ENCODE data around the gene PSMA8.
"Not testable (repeated sequence)": the region's sequence is repeated elsewhere in the genome, so short reads cannot be mapped to it uniquely, and the experiment has no call there.

GRCh38 chr18:26121994-26122393, 11.7 kb upstream of the PSMA8 start:
- not testable (repeated sequence) for TF ChIP-seq CTCF (conservative IDR thresholded peaks at IDR 0.05; ENCODE audit: low read depth, low read length); EZH2 (IDR thresholded peaks at IDR 0.05; ENCODE audit: borderline replicate concordance, low read depth, low read length, poor library complexity, severe bottlenecking)

All from A673 (cell line).